Islet of Langerhans (tissue), 1 donor: Measurements from ENCODE around the gene KLF16.

Experiments used
- FAIRE-seq: peaks from one replicate; lab custom pipeline; 2011; peaks lifted over from hg19 to GRCh38; lab: Jason Lieb, UNC

The KLF16 gene

DNA sequence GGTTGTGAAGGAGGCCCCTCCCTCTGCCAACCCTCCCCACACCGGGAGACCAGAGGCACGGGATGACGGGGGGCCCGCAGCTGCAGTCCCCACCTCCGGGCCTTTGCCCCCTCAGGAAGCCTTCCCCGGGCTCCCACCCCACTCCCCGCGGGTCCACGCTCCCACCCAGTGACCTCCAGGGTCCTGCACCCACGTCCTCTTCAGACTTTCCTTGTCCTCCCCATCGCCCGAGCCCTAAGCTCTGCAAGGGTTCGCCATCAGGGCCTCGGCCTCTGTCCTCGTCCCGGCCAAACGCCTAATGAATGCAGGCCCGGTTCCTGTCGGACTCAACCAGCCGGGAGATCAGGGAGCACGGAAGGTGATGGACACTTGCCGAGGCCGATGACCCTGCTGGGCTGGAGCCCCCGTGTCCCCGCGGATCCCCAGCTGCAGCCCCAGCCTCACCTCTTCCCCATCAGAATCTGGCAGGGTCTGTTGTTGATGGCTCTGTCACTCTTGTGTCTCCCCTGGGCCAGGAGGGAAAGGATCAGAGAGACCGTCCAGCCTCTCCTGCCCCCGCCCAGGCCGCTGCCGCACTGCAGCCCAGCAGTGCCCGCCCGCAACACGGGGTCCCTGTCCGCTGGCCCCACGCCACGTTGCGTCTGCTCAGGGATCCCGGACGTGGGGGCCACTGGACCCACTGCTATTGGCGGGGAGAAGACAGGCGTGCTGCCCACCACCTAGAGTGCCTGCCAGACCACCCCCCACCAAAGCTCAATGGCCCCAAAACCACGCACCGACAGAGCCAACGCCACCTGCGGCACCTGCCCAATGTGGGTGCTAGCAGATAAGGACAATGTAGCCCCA is 57.0 kb downstream of the KLF16 start:
- FAIRE-seq = no peak

- no peak for FAIRE-seq
Observed at GRCh38 chr19:1805401-1806183, 57.8 kb downstream of the KLF16 start.

DNA sequence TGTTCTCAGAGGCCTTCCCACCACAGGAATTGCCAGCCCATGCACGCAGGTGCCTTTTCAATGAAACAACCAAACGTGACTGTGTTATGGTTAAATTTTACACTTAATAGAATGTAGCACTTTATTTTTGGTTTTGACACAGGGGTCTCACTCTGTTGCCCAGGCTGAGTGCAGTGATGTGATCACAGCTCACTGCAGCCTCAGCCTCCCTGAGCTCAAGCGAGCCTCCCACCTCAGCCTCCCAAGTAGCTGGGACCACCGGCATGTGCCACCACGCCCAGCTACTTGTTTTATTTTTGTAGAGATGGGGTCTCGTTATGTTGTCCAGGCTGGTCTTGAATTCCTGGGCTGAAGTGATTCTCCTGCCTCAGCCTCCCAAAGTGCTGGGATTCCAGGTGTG is 58.5 kb downstream of the KLF16 start:
- no peak for FAIRE-seq
